ENCODE data around the gene RNASE9. TPM values are rescaled to one million over a fixed set of nuclear protein-coding genes. Genes with fewer than 3 reads are reported as not detected.

The RNASE9 gene
- total RNA-seq, 4 donors from 2014 or later, result not detected

GRCh38 chr14:20551606-20552005 lies 9.2 kb downstream of the RNASE9 start:
- TF ChIP-seq, protein P1, sequence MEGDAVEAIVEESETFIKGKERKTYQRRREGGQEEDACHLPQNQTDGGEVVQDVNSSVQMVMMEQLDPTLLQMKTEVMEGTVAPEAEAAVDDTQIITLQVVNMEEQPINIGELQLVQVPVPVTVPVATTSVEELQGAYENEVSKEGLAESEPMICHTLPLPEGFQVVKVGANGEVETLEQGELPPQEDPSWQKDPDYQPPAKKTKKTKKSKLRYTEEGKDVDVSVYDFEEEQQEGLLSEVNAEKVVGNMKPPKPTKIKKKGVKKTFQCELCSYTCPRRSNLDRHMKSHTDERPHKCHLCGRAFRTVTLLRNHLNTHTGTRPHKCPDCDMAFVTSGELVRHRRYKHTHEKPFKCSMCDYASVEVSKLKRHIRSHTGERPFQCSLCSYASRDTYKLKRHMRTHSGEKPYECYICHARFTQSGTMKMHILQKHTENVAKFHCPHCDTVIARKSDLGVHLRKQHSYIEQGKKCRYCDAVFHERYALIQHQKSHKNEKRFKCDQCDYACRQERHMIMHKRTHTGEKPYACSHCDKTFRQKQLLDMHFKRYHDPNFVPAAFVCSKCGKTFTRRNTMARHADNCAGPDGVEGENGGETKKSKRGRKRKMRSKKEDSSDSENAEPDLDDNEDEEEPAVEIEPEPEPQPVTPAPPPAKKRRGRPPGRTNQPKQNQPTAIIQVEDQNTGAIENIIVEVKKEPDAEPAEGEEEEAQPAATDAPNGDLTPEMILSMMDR (IDR thresholded peaks at IDR 0.05), result no peak
- TF ChIP-seq POLR2A (IDR thresholded peaks at IDR 0.05; ENCODE audit: low read depth) (no peak), POLR2AphosphoS5 (IDR thresholded peaks at IDR 0.05) (no peak), EP300 (IDR thresholded peaks at IDR 0.05) (no peak)
- WGBS, result 84% methylated on average over 3 of the region's 3 CpGs
- Histone ChIP-seq H3K9me3 (no peaks in the 10 kb centered on the region), H3K36me3 (no peaks in the 10 kb centered on the region), H3K27ac (replicated peaks in 1 of 4) (no peak overlapping the region), H3K4me1 (no peaks in the 10 kb centered on the region), H3K4me3 (no peak overlapping the region), H3K27me3 (no peaks in the 10 kb centered on the region)
- intact Hi-C loops (cut with DNase I), result no loop called here
- DNase-seq (ENCODE audit: extremely low spot score), result peak; percentile 45

DNA sequence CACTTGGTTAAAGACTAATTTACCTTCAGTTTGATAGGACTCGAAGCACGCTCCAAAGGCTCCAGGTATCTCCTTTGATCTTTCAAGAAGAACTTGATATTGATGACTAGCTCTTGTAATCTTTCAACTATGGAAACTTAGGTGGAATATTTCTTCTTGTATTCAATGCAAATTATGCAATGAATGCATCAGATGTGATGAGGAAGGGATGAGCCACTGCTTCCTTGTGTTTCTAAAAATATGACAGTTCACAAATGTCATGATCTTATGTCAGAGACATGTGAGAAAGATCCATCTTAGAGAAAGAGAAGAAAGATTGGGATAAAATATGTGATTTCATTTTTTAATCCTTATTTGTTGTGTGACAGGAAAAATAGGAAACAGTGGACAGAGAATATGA lies 9.9 kb downstream of the RNASE9 start:
- no peaks in the 10 kb centered on the region for H3K27me3 ChIP-seq
- H3K9me3 ChIP-seq, result no peaks in the 10 kb centered on the region
- intact Hi-C loops (cut with DNase I), result no loop called here
- H3K4me1 ChIP-seq, result no peaks in the 10 kb centered on the region
- 95% methylated on average over 2 of the region's 2 CpGs for WGBS
- no peak for DNase-seq (ENCODE audit: extremely low spot score)
- H3K4me3 ChIP-seq, result no peak overlapping the region
- no peaks in the 10 kb centered on the region for H3K36me3 ChIP-seq
- H3K27ac ChIP-seq (replicated peaks in 1 of 4), result no peak overlapping the region
- TF ChIP-seq EP300 (IDR thresholded peaks at IDR 0.05) (no peak), POLR2A (IDR thresholded peaks at IDR 0.05; ENCODE audit: low read depth) (no peak), POLR2AphosphoS5 (IDR thresholded peaks at IDR 0.05) (no peak)
- TF ChIP-seq, protein P1 (IDR thresholded peaks at IDR 0.05), result no peak

- H3K4me1 ChIP-seq, result no peaks in the 10 kb centered on the region
- no peaks in the 10 kb centered on the region for H3K36me3 ChIP-seq
- no peak overlapping the region for H3K4me3 ChIP-seq
- H3K27ac ChIP-seq (replicated peaks in 1 of 4), result no peak overlapping the region
- no peak for TF ChIP-seq POLR2A (IDR thresholded peaks at IDR 0.05; ENCODE audit: low read depth)
- no peak for TF ChIP-seq EP300 (IDR thresholded peaks at IDR 0.05)
- TF ChIP-seq POLR2AphosphoS5 (IDR thresholded peaks at IDR 0.05), result no peak
- TF ChIP-seq, protein P1 (IDR thresholded peaks at IDR 0.05), result no peak
- no peaks in the 10 kb centered on the region for H3K9me3 ChIP-seq
- WGBS, result 79% methylated on average over 10 of the region's 10 CpGs
- DNase-seq (ENCODE audit: extremely low spot score), result peak; percentile 45
- H3K27me3 ChIP-seq, result no peaks in the 10 kb centered on the region
- intact Hi-C loops (cut with DNase I), result no loop called here
Observed at GRCh38 chr14:20548414-20549158, 12.3 kb downstream of the RNASE9 start.

DNA sequence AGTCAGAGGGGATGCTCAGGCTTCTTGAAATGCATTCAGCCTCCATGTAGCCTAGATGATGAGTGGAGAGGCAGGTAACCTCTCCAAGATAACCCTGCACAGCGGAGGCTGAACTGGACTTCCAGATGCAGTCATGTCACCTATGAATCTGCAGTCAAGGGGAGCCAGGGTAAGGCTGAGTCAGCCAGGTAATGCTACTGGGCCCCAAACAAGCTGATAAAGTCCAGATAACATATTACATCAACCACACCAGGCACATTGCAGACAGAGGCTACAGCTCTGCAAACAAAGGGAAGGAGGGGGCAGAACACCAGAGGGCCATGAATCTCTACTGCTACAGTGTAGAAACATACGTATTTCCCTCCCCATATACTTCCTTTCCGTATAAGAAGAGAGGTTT lies 14.0 kb downstream of the RNASE9 start:
- DNase-seq (ENCODE audit: extremely low spot score), result peak; percentile 53
- TF ChIP-seq POLR2A (IDR thresholded peaks at IDR 0.05; ENCODE audit: low read depth), result no peak
- no peak for TF ChIP-seq EP300 (IDR thresholded peaks at IDR 0.05)
- TF ChIP-seq POLR2AphosphoS5 (IDR thresholded peaks at IDR 0.05), result no peak
- TF ChIP-seq, protein P1 (IDR thresholded peaks at IDR 0.05), result no peak

GRCh38 chr14:20539906-20540305 lies 20.9 kb downstream of the RNASE9 start:
- TF ChIP-seq POLR2A (IDR thresholded peaks at IDR 0.05; ENCODE audit: low read depth), result no peak
- TF ChIP-seq POLR2AphosphoS5 (IDR thresholded peaks at IDR 0.05), result no peak
- TF ChIP-seq, protein P1 (IDR thresholded peaks at IDR 0.05), result no peak
- no peak for TF ChIP-seq EP300 (IDR thresholded peaks at IDR 0.05)
- DNase-seq (ENCODE audit: extremely low spot score), result peak; percentile 57
- H3K9me3 ChIP-seq, result no peaks in the 10 kb centered on the region
- H3K36me3 ChIP-seq, result no peaks in the 10 kb centered on the region
- H3K27ac ChIP-seq (replicated peaks in 1 of 4), result no peak overlapping the region
- intact Hi-C loops (cut with DNase I), result no loop called here
- no peak overlapping the region for H3K4me3 ChIP-seq
- H3K27me3 ChIP-seq, result no peaks in the 10 kb centered on the region
- H3K4me1 ChIP-seq, result no peaks in the 10 kb centered on the region
- 61% methylated on average over 4 of the region's 4 CpGs for WGBS

More for the DNA sequence above, 14.0 kb downstream of the RNASE9 start:
- Histone ChIP-seq H3K36me3 (no peaks in the 10 kb centered on the region), H3K4me3 (no peak overlapping the region), H3K27ac (replicated peaks in 1 of 4) (no peak overlapping the region), H3K9me3 (no peaks in the 10 kb centered on the region), H3K27me3 (no peaks in the 10 kb centered on the region), H3K4me1 (no peaks in the 10 kb centered on the region)
- intact Hi-C loops (cut with DNase I), result no loop called here
- 49% methylated on average over 3 of the region's 3 CpGs for WGBS

All from esophagus muscularis mucosa (tissue), 4 donors.